HuH-7.5 (cell line): ENCODE measurements around the gene BCL11A.

Experiments used
- DNase-seq: peaks from one replicate; pipeline ENCODE4 v3.0.0; 2011; ENCODE audit warnings: low spot score

BCL11A gene

DNA sequence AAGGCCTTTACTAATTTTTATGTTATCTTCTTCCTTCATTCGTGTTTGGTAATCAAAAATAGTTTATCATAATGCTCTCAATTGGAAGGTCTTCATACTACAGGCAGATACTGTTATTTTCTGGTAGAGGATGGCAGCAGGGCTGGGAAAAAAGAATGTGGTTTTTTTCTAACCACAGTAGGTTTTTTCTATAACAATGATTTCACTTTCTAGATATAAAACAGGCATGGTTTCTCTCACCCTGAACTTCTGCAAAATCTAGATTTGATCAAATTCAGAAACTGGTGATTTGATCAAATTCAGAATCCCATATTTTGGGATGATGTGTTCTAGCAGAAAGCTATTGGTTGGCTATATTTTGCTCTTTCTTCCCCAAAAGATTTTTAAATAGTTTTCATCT is 27.6 kb downstream of the BCL11A start:
- DNase-seq: no peak

DNA sequence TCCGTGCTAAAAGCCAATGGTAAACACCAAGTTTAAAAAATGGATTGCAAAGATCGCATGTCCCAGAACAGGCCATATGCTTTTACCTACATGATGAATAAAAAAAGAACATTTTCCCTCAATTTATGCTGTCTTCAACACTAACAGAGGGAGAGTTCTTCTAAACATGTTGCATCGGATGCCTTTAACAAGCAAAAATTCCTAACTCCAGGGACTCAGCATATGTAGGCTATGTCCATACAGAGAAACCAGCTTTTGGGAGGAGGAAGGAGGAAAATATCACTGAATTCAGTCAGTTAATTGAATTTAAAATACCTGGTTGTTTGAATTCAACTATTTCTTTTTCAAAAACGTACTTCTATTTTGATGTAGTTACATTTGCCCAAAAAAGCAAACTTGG is 28.6 kb downstream of the BCL11A start:
- DNase-seq: no peak

GRCh38 chr2:60523963-60524362 is 29.5 kb downstream of the BCL11A start:
- no peak for DNase-seq

DNA sequence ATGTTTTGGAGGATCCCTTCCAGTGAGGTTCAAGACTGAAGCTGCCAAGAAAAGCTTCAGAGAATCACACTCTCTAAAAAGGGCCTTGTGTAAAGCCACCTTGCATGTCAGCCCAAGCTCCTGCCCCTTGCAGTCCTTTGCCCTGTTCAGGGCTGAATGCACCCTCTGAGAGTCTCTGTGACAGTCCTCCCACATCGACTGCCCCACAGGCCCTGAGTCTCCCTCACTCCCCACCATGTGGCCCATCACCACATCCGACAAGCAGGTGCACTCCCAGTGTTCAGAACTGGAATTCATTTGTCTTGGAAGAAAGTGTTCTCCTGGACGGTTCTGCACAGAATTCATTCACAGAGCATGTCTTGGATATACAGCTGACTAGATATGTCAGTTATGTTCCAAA is 31.0 kb downstream of the BCL11A start:
- DNase-seq: peak; percentile 28

GRCh38 chr2:60521626-60522025 is 31.8 kb downstream of the BCL11A start:
- no peak for DNase-seq

GRCh38 chr2:60520917-60521539 is 32.4 kb downstream of the BCL11A start:
- no peak for DNase-seq

- DNase-seq: no peak
These were observed 33.1 kb downstream of the BCL11A start for GRCh38 chr2:60520151-60520876.

DNA sequence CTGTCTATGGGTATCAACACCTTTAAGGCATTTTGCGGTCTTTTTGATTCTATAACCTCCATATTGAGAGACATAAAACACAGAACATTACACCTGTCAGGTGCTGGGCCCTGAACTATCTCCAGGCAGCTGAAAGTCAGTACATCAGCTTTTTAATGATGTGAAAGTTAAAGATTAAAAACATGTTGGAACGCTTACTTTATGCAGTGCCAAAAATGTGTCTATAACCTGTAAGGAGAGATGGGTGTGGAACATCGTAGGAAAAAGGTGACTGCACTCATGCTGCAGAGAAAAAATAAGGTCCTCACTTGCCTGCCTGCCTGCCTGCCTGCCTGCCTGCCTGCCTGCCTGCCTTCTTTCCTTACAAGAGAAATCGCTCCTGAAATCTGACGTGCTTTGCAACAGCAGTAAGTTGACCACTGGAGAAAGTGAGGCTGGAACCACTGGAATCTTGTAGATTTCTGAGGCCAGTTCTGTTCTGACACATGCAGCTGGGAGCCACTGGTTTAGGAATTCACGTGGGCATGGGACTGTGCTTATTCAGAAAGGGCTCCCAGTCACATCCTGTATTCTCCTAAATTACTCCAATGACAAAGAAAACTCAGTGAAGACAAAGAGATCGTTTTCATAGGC is 34.1 kb downstream of the BCL11A start:
- no peak for DNase-seq

DNA sequence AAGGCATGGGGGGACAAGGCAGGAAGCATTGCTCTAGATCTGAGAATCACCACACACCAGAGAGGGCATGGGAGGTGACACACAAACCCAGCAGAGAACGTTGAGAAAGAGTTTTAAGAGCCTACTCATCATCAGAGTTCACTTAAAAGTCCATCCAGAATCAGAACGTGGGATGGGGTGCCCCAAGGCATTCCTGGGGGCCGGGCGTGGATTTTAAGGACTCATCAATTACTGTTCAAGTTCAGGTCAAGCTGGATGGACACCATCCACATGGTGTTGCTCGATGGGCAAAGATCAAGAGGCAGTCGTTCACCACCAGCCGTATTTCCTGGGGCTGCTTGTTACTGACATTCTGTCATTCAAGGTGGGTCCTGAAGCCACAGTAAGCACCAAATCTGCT is 34.9 kb downstream of the BCL11A start:
- no peak for DNase-seq

DNA sequence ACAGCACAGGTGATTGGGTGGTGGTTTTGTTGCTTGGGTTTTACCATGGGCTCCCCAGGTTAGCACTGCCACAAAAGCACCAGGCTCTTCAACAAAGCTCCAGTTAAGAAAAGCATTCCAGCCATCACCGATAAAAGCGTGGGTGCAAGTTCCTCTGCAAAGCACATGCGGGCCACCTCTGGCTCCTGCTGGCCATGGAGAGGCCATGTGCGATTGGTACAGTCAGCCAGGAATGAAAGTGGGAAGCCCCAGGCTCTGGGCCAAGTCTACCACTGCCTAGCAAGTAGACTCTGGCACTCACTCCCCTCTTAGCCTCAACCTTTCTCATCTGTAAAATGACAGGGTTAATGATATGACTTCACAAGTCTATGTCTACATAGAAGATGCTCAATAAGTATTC is 36.0 kb downstream of the BCL11A start:
- no peak for DNase-seq

DNA sequence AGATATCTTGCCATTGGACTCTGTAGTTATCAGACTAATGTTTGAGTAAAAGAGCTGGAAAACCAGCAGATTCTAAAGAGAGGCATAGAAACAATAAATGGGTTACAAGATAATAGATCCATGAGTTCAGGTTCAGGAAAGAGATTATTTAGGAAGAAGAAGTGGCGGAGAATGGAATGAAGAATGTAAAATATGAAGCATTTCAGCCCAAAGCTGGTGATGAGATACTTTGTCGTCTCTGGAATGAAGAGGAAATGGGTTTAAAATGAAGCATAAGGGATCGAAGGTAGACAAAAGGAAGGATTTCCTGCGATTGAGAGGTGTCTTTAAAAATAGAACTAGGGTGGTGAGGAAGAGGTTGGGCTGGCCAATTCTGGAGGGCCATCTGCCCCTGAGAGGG is 36.6 kb downstream of the BCL11A start:
- no peak for DNase-seq

GRCh38 chr2:60516383-60516811 is 37.1 kb downstream of the BCL11A start:
- no peak for DNase-seq

DNA sequence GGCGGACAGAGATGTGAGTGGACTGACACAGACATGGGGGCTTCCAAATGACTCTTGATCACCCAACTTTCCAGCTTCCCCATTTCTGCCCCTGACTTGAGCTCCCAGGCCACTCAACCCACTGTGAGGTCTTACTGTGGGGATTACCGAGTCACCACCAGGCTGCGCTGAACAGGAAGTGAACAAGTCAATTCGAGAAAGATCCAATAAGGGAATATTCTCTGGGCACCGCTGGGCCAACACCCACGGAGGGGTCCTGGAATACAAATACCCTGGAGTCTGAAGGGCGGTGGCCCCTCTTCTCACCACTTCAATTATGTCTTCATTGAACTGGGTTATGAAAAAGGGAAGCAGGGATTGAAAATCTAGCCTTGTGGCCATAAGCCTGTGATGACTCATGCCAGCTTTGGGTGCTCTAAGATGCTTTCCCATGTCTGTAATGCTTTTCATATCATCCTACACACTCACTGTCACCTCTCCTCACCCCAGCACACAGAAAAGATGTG is 37.7 kb downstream of the BCL11A start:
- no peak for DNase-seq

GRCh38 chr2:60513996-60514395 is 39.5 kb downstream of the BCL11A start:
- DNase-seq: no peak

DNA sequence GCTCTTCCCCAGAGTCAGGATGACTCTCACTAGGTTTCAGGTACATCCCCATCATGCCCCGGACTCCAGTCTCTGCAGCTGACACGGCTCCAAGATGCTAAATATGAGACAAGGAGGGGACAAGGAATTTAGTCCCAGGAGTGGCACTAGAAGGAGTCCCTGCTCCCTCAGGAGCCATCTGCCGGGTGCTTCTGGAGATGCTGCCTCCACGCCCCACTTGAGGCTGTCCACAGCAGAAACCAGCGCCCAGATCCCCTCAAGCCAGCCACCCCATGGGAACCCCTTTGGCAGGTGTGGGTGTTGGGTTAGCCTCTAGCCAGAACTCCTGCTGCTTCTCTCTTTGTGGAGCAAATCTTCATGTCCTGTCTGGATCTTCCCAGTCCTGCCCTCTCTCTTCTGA is 40.3 kb downstream of the BCL11A start:
- DNase-seq: no peak

GRCh38 chr2:60512641-60513040 is 40.8 kb downstream of the BCL11A start:
- no peak for DNase-seq

- DNase-seq: no peak
These were observed 41.3 kb downstream of the BCL11A start for GRCh38 chr2:60512062-60512622.

GRCh38 chr2:60510713-60511112 is 42.7 kb downstream of the BCL11A start:
- DNase-seq: no peak

DNA sequence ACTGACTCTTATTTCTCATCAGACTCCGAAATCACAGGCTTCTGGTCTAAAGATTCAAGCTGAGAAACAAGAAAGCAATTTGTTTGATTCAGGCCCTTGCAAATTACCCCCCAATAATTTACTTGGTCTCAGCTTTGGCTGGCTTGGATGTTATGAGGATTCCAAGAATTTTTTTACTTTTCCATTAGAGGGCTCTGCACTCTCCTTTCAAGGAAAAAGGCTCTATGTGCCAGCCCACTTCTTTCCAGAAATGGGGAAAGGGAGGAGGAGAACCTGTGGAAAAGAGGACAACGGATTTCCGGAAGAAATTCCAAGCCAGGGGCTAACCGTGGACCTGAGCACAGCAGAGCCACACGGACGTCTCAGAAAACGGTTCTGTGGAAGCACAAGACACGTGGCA is 44.4 kb downstream of the BCL11A start:
- no peak for DNase-seq

GRCh38 chr2:60508339-60508917 is 45.0 kb downstream of the BCL11A start:
- peak; percentile 29 for DNase-seq

- DNase-seq: no peak
These were observed 46.1 kb downstream of the BCL11A start for GRCh38 chr2:60507211-60507965.

- DNase-seq: no peak
These were observed 47.6 kb downstream of the BCL11A start for GRCh38 chr2:60505880-60506260.
